ENCODE measurements around the gene WWOX.

WWOX gene

DNA sequence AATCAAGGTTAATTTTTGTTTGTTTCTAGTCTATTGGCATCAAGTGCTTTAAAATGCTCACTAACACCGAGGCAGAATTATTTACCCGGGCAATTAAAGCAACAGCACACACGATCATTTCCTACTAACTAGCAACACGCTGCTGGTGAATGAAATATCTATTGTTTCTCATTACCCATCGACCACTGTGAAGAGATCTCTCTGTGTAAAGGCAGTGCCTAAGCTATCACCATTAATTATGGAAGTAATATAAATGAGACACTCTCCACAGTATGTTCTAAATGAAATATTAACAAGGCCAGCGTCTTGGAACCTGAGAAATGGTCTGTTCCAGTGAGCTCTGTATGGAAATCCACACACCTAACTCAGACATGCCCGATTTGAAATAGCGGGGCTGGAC is 1103.5 kb downstream of the WWOX start:
- TF ChIP-seq, protein P1, sequence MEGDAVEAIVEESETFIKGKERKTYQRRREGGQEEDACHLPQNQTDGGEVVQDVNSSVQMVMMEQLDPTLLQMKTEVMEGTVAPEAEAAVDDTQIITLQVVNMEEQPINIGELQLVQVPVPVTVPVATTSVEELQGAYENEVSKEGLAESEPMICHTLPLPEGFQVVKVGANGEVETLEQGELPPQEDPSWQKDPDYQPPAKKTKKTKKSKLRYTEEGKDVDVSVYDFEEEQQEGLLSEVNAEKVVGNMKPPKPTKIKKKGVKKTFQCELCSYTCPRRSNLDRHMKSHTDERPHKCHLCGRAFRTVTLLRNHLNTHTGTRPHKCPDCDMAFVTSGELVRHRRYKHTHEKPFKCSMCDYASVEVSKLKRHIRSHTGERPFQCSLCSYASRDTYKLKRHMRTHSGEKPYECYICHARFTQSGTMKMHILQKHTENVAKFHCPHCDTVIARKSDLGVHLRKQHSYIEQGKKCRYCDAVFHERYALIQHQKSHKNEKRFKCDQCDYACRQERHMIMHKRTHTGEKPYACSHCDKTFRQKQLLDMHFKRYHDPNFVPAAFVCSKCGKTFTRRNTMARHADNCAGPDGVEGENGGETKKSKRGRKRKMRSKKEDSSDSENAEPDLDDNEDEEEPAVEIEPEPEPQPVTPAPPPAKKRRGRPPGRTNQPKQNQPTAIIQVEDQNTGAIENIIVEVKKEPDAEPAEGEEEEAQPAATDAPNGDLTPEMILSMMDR (IDR thresholded peaks at IDR 0.05; ENCODE audit: insufficient read depth, low read depth, low read length, missing control alignments) = no peak
- no peak overlapping the region for H3K4me3 ChIP-seq (ENCODE audit: low read depth, low read length)
- no peak for DNase-seq (ENCODE audit: low read depth)

DNA sequence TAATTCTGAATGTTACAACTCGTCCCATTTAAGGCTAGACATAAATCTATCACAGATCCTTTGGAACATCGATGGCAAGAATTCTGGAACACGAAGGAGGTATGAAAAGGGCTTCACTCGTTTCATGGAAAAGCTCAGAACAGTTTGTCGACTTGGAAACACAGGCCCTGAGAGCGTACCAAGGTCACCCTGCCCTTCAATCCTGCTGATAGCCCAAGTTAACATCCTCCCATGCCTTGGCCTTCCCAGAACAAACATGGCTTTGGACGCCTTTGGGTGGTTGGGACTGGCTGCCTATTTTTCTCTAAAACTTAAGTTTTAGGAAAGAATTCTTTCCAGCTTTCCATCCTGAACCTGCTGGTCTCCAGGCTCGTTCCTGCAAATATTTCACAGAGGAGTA is 1105.0 kb downstream of the WWOX start:
- H3K4me3 ChIP-seq (ENCODE audit: low read depth, low read length) = no peak overlapping the region
- no peak for DNase-seq (ENCODE audit: low read depth)
- TF ChIP-seq, protein P1 (IDR thresholded peaks at IDR 0.05; ENCODE audit: insufficient read depth, low read depth, low read length, missing control alignments) = no peak

DNA sequence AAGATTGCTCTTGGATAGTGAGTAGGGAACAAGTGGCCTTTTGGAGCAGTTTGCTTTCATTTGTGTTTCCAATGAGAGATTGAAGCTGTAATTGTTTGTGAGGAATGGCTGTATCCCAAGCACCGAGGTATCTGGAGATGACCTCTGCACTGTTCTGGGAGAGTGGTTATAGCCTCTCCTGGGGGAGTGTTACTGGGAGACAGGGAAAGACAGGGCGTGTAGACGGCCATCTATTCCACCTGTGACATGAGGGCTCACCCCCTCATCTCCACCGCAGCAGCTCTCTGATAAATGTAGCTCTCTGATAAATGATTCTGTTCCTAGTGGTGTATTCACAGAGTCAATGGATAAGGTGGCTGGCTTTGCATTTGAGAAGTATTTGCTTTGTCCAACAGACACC is 1107.4 kb downstream of the WWOX start:
- DNase-seq (ENCODE audit: low read depth) = no peak
- no peak overlapping the region for H3K4me3 ChIP-seq (ENCODE audit: low read depth, low read length)
- TF ChIP-seq, protein P1 (IDR thresholded peaks at IDR 0.05; ENCODE audit: insufficient read depth, low read depth, low read length, missing control alignments) = no peak

DNA sequence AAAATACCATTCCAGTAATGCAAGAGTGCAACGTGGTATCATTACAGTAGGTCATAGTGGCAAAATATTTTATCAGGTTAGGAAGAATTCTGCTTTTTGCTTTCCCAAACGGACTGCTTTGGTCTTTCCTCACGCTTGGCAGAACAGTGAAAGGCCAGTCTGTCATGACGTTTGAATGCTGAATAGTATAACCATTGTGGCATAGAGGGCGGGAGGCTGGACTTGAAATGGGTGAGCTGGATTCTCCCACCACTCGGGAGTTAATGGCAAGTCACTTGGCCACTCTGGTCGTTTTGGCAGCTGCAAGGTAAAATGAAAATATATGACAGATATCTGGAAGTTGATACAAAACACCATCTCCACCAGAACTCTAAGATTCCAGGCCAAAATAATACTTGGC is 1109.9 kb downstream of the WWOX start:
- no peak for DNase-seq (ENCODE audit: low read depth)
- no peak overlapping the region for H3K4me3 ChIP-seq (ENCODE audit: low read depth, low read length)
- TF ChIP-seq, protein P1 (IDR thresholded peaks at IDR 0.05; ENCODE audit: insufficient read depth, low read depth, low read length, missing control alignments) = no peak

DNA sequence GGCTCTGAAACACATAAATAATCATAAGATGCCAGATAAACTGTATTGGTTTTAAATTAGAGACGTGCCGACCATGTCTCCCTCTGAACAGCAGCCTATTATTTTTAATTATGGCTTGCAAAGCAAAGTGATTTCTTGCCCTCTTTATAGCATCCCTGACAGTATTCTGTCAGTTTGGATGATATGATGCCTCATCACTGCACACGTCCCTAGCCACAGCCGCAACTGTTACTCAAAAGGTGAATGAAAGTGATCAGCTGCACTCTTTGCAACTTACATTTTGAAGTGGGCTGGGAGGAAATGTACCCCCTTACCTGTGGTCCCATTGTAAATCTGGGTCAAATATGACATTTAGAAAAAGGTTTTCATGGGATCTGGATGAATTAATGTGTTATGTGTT is 1111.2 kb downstream of the WWOX start:
- DNase-seq (ENCODE audit: low read depth) = no peak
- no peak overlapping the region for H3K4me3 ChIP-seq (ENCODE audit: low read depth, low read length)
- TF ChIP-seq, protein P1 (IDR thresholded peaks at IDR 0.05; ENCODE audit: insufficient read depth, low read depth, low read length, missing control alignments) = no peak

DNA sequence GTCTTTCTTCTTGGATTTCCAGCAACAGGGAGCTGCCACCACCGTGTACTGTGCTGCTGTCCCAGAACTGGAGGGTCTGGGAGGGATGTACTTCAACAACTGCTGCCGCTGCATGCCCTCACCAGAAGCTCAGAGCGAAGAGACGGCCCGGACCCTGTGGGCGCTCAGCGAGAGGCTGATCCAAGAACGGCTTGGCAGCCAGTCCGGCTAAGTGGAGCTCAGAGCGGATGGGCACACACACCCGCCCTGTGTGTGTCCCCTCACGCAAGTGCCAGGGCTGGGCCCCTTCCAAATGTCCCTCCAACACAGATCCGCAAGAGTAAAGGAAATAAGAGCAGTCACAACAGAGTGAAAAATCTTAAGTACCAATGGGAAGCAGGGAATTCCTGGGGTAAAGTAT is 1112.1 kb downstream of the WWOX start:
- TF ChIP-seq, protein P1 (IDR thresholded peaks at IDR 0.05; ENCODE audit: insufficient read depth, low read depth, low read length, missing control alignments) = no peak
- H3K4me3 ChIP-seq (ENCODE audit: low read depth, low read length) = no peak overlapping the region
- no peak for DNase-seq (ENCODE audit: low read depth)

DNA sequence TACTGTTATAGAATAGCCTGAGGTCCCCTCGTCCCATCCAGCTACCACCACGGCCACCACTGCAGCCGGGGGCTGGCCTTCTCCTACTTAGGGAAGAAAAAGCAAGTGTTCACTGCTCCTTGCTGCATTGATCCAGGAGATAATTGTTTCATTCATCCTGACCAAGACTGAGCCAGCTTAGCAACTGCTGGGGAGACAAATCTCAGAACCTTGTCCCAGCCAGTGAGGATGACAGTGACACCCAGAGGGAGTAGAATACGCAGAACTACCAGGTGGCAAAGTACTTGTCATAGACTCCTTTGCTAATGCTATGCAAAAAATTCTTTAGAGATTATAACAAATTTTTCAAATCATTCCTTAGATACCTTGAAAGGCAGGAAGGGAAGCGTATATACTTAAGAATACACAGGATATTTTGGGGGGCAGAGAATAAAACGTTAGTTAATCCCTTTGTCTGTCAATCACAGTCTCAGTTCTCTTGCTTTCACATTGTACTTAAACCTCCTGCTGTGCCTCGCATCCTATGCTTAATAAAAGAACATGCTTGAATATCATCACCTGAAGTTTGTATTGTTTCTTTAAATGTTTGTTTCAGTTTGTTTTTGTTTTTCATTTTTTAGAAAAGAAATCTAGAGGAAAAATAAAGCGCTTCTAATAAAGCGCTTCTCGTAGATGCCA is 1112.8 kb downstream of the WWOX start:
- TF ChIP-seq, protein P1 (IDR thresholded peaks at IDR 0.05; ENCODE audit: insufficient read depth, low read depth, low read length, missing control alignments) = no peak
- DNase-seq (ENCODE audit: low read depth) = no peak
- no peak overlapping the region for H3K4me3 ChIP-seq (ENCODE audit: low read depth, low read length)
